B cell (primary cell): ENCODE data around the gene GPR45. TPM values are rescaled to one million over a fixed set of nuclear protein-coding genes. Genes with fewer than 3 reads are reported as not detected.

Experiments
- ATAC-seq: fragments of 200-7000 bp; cut with Tn5 transposase; one replicate; pipeline ENCODE4 v1.10.0; 2021; ENCODE audit warnings: low read depth, mild to moderate bottlenecking, moderate number of reproducible peaks, moderate library complexity
- CTCF ChIA-PET: fragments of 350-600 bp; sonication (Branson Sonifier 250); formaldehyde crosslinking; loops from one replicate; lab custom pipeline; 2021; ENCODE audit warnings: antibody characterized with exemption, inconsistent platforms; lab: Charles Lee
- POLR2A ChIA-PET: fragments of 350-600 bp; sonication (Branson Sonifier 250); formaldehyde crosslinking; loops from one replicate; lab custom pipeline; 2021; ENCODE audit warnings: antibody characterized with exemption; lab: Charles Lee
- DNase-seq: peaks from one replicate; pipeline ENCODE4 v3.0.0; 2013
- H2AFZ ChIP-seq: 2 replicates; pipeline ENCODE4 v1.6.1; 2012; ENCODE audit warnings: mild to moderate bottlenecking, low read depth, low read length; ENCODE audit not compliant: insufficient read depth, poor library complexity, severe bottlenecking
- H3K27ac ChIP-seq, 2 donors: 1 replicate in 1 of 2; 2 replicates in 1 of 2; pipeline ENCODE4 v1.5.1; 2012 to 2013; ENCODE audit warnings: low read length in 2 of 2, mild to moderate bottlenecking in 2 of 2, moderate library complexity in 1 of 2
- H3K27me3 ChIP-seq, 4 experiments: fragments of 200-600 bp in 1 of 4; sonication (generic) in 1 of 4; replicated peaks in 1 of 4; 1 replicate in 2 of 4; 2 replicates in 2 of 4; pipeline versions ENCODE4 v1.6.1 to v1.7.0; 2013 to 2016; ENCODE audit warnings: low read length in 3 of 4, mild to moderate bottlenecking in 2 of 4, mixed read lengths in 1 of 4, moderate library complexity in 1 of 4; ENCODE audit not compliant: insufficient read depth in 4 of 4, control insufficient read depth in 3 of 4; ENCODE audit errors: control extremely low read depth in 1 of 4
- H3K36me3 ChIP-seq, 2 experiments: replicated peaks in 1 of 2; 1 replicate in 1 of 2; 2 replicates in 1 of 2; pipeline versions ENCODE4 v1.6.1 to v1.7.1; 2013; ENCODE audit warnings: low read length in 1 of 2; ENCODE audit not compliant: insufficient read depth in 2 of 2, control insufficient read depth in 1 of 2; ENCODE audit errors: control extremely low read depth in 1 of 2, extremely low read depth in 1 of 2
- H3K4me1 ChIP-seq, 2 donors: fragments of 200-600 bp in 1 of 2; sonication (generic) in 1 of 2; 1 replicate in 1 of 2; 2 replicates in 1 of 2; pipeline versions ENCODE4 v1.5.1 to v1.6.1; 2013 to 2017; ENCODE audit warnings: low read length in 2 of 2; ENCODE audit not compliant: control insufficient read depth in 2 of 2, insufficient read depth in 2 of 2
- H3K4me2 ChIP-seq: replicated peaks from 2 replicates; pipeline ENCODE3; 2012; ENCODE audit warnings: mild to moderate bottlenecking, low read depth, low read length; ENCODE audit not compliant: poor library complexity, severe bottlenecking
- H3K4me3 ChIP-seq, 5 experiments: fragments of 200-600 bp in 1 of 5; sonication (generic) in 1 of 5; 1 replicate in 3 of 5; 2 replicates in 2 of 5; pipeline versions ENCODE4 v1.5.1 to v1.7.0; 2011 to 2016; ENCODE audit warnings: low read length in 4 of 5, mild to moderate bottlenecking in 4 of 5, low read depth in 2 of 5, control low read depth in 1 of 5, moderate library complexity in 1 of 5; ENCODE audit not compliant: insufficient read depth in 1 of 5; ENCODE audit errors: control extremely low read depth in 1 of 5, extremely low read depth in 1 of 5
- H3K79me2 ChIP-seq: fragments of 200-600 bp; sonication (generic); one replicate; pipeline ENCODE4 v1.6.0; 2016; ENCODE audit warnings: low read length; ENCODE audit not compliant: control insufficient read depth, insufficient read depth
- H3K9ac ChIP-seq: fragments of 200-600 bp; sonication (generic); 2 replicates; pipeline ENCODE4 v1.6.1; 2017; ENCODE audit warnings: mild to moderate bottlenecking, low read length, moderate library complexity
- H3K9me3 ChIP-seq, 3 donors: one replicate each; pipeline versions ENCODE4 v1.6.1 to v1.7.1; 2013; ENCODE audit warnings: low read length in 2 of 3; ENCODE audit not compliant: control insufficient read depth in 2 of 3, insufficient read depth in 1 of 3; ENCODE audit errors: control extremely low read depth in 1 of 3
- H4K20me1 ChIP-seq: 2 replicates; pipeline ENCODE4 v1.6.0; 2012; ENCODE audit warnings: mild to moderate bottlenecking, low read length; ENCODE audit not compliant: insufficient read depth, control insufficient read depth, poor library complexity, severe bottlenecking
- H3K27ac Mint-ChIP-seq: one replicate; pipeline ENCODE4 v1.8.0; 2021; ENCODE audit warnings: mixed read lengths
- H3K27me3 Mint-ChIP-seq: one replicate; pipeline ENCODE4 v1.8.0; 2021; ENCODE audit warnings: mixed read lengths
- H3K4me1 Mint-ChIP-seq: one replicate; pipeline ENCODE4 v1.8.0; 2021; ENCODE audit warnings: mixed read lengths
- H3K4me3 Mint-ChIP-seq: one replicate; pipeline ENCODE4 v1.8.0; 2021; ENCODE audit warnings: mixed read lengths
- H3K9me3 Mint-ChIP-seq: one replicate; pipeline ENCODE4 v1.8.0; 2022; ENCODE audit warnings: mixed read lengths; ENCODE audit not compliant: insufficient read depth
- EZH2 ChIP-seq: IDR thresholded peaks from 2 replicates; pipeline ENCODE4 v1.6.1; 2012; ENCODE audit warnings: borderline replicate concordance, low read depth, mild to moderate bottlenecking, moderate library complexity, low read length; ENCODE audit not compliant: insufficient read depth, poor library complexity, severe bottlenecking
- WGBS: methylation state at CpG from one replicate; pipeline ENCODE4 v1.1.5; 2013; ENCODE audit warnings: missing lambda C conversion rate; ENCODE audit not compliant: insufficient coverage; 5-methylcytosine and 5-hydroxymethylcytosine counted together
- intact Hi-C: fragments of 100-400 bp; cut with micrococcal nuclease; formaldehyde crosslinking; loops from one replicate; pipeline ENCODE4 v1.10.0; 2022
- polyA minus RNA-seq: library from RNA; depleted of rRNA, polyadenylated mRNA; stranded (reverse); fragments of >200 nt; gene quantifications from 2 replicates; pipeline ENCODE4 v1.2.3, GENCODE V29; 2012
- polyA plus RNA-seq: library from polyadenylated mRNA; depleted of rRNA; stranded (reverse); fragments of >200 nt; gene quantifications from 2 replicates; pipeline ENCODE4 v1.2.3, GENCODE V29; 2012
- total RNA-seq, 2 donors: library from RNA; stranded (reverse); fragments of 120-200 nt in 1 of 2; gene quantifications; 1 replicate in 1 of 2; 2 replicates in 1 of 2; pipeline versions ENCODE4 v1.2.3 to v1.2.4, GENCODE V29; 2013 to 2022
- TF ChIP-seq, protein P1 (sequence below): fragments of 200-600 bp; IDR thresholded peaks from one replicate; pipeline ENCODE4 v1.8.0; 2022; ENCODE audit warnings: antibody characterized with exemption, mild to moderate bottlenecking

GPR45 gene
- total RNA-seq: not detected in 2 replicates
- total RNA-seq (2013): not detected
- not detected in 2 replicates for polyA plus RNA-seq
- not detected in 2 replicates for polyA minus RNA-seq

GRCh38 chr2:105241443-105241842 lies at the start of gene GPR45:
GPR45 (plus strand) TSS chr2:105241743; CDS start chr2:105241859, 116 bp downstream.
- ChIA-PET CTCF (interaction anchor here (0.8 to 16.5 kb wide), 2 partner anchors 11 to 126 kb away, joined by 3 to 643 read pairs; no protein-coding TSS in a partner anchor), POLR2A (no interaction called here)
- Mint-ChIP-seq H3K4me3 (no peak within 1 kb of the TSS), H3K9me3 (no peaks in the 10 kb centered on the region), H3K27me3 (no peaks in the 10 kb centered on the region), H3K27ac (no peak within 1 kb of the TSS), H3K4me1 (peaks cover 17% of the 10 kb centered on the region)
- Histone ChIP-seq H3K9ac (no peak within 1 kb of the TSS), H3K9me3 (no peaks in the 10 kb centered on the region), H3K4me3 (no peak within 1 kb of the TSS), H3K36me3 (no peaks in the 10 kb centered on the region), H4K20me1 (no peaks in the 10 kb centered on the region), H3K27me3 (no peaks in the 10 kb centered on the region), H3K4me2 (no peak within 1 kb of the TSS), H2AFZ (no peak within 1 kb of the TSS), H3K4me1 (peaks cover 5 to 7% of the 10 kb centered on the region in 2 donors), H3K79me2 (no peaks in the 10 kb centered on the region), H3K27ac (no peak within 1 kb of the TSS)
- DNase-seq: no peak
- intact Hi-C loops: no loop called here
- TF ChIP-seq, protein P1, sequence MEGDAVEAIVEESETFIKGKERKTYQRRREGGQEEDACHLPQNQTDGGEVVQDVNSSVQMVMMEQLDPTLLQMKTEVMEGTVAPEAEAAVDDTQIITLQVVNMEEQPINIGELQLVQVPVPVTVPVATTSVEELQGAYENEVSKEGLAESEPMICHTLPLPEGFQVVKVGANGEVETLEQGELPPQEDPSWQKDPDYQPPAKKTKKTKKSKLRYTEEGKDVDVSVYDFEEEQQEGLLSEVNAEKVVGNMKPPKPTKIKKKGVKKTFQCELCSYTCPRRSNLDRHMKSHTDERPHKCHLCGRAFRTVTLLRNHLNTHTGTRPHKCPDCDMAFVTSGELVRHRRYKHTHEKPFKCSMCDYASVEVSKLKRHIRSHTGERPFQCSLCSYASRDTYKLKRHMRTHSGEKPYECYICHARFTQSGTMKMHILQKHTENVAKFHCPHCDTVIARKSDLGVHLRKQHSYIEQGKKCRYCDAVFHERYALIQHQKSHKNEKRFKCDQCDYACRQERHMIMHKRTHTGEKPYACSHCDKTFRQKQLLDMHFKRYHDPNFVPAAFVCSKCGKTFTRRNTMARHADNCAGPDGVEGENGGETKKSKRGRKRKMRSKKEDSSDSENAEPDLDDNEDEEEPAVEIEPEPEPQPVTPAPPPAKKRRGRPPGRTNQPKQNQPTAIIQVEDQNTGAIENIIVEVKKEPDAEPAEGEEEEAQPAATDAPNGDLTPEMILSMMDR: no peak
- TF ChIP-seq EZH2: no peak
- 98% methylated on average over 10 of the region's 10 CpGs for WGBS
- ATAC-seq: no peak

GRCh38 chr2:105194022-105194675 lies 47.4 kb upstream of the GPR45 start:
- WGBS: 70% methylated on average over 10 of the region's 14 CpGs
- no peaks in the 10 kb centered on the region for H3K79me2 ChIP-seq
- peaks cover 36% of the 10 kb centered on the region for H3K27me3 Mint-ChIP-seq
- H3K27me3 ChIP-seq: peaks cover 0 to 6% (median 5%) of the 10 kb centered on the region in 4 experiments
- H3K9me3 Mint-ChIP-seq: peaks cover 10% of the 10 kb centered on the region
- H3K27ac Mint-ChIP-seq: no peak overlapping the region
- no peak overlapping the region for H3K9ac ChIP-seq
- no peaks in the 10 kb centered on the region for H3K4me1 ChIP-seq
- no peak overlapping the region for H3K4me3 ChIP-seq
- TF ChIP-seq, protein P1: no peak
- TF ChIP-seq EZH2: no peak
- no peak for ATAC-seq
- no peak overlapping the region for H3K27ac ChIP-seq
- peaks cover 1 to 10% (median 8%) of the 10 kb centered on the region in 3 donors for H3K9me3 ChIP-seq
- intact Hi-C loops: no loop called here
- H3K36me3 ChIP-seq: no peaks in the 10 kb centered on the region
- no peak overlapping the region for H2AFZ ChIP-seq
- H3K4me2 ChIP-seq: no peak overlapping the region
- no peaks in the 10 kb centered on the region for H4K20me1 ChIP-seq
- DNase-seq: no peak
- no peaks in the 10 kb centered on the region for H3K4me1 Mint-ChIP-seq
- H3K4me3 Mint-ChIP-seq: no peak overlapping the region
- ChIA-PET POLR2A (no interaction called here), CTCF (no interaction called here)
